GM18511 (cell line): Measurements from ENCODE around the gene CDKN2C.

Experiments used
- ATAC-seq: cut with Tn5 transposase; IDR thresholded peaks from one replicate; pipeline ENCODE4 v1.9.1; 2021; ENCODE audit warnings: mild to moderate bottlenecking, moderate library complexity; ENCODE audit not compliant: unreplicated experiment

Gene CDKN2C

GRCh38 chr1:50964863-50965262 is 5.2 kb upstream of the CDKN2C start:
- no peak for ATAC-seq

- ATAC-seq, result no peak
These were observed 3.1 kb upstream of the CDKN2C start for GRCh38 chr1:50966991-50967390.

GRCh38 chr1:50967416-50968157 is 2.5 kb upstream of the CDKN2C start:
- ATAC-seq, result peak; percentile 16

- peak; percentile 67 for ATAC-seq
These were observed 1.8 kb upstream of the CDKN2C start for GRCh38 chr1:50968158-50968820.

- peak; percentile 26 for ATAC-seq
These were observed 1.0 kb upstream of the CDKN2C start for GRCh38 chr1:50968821-50969610.

GRCh38 chr1:50970509-50970887 is 453 bp downstream of the CDKN2C start:
- ATAC-seq, result no peak

- ATAC-seq, result no peak
These were observed 1.0 kb downstream of the CDKN2C start for GRCh38 chr1:50970931-50971582.

GRCh38 chr1:50971748-50972305 is 1.8 kb downstream of the CDKN2C start:
- no peak for ATAC-seq

- ATAC-seq, result no peak
These were observed 2.7 kb downstream of the CDKN2C start for GRCh38 chr1:50972766-50973165.

- no peak for ATAC-seq
These were observed 3.2 kb downstream of the CDKN2C start for GRCh38 chr1:50973255-50973654.

GRCh38 chr1:50973875-50974617 is 4.0 kb downstream of the CDKN2C start:
- ATAC-seq, result no peak

GRCh38 chr1:50974618-50974935 is 4.5 kb downstream of the CDKN2C start:
- no peak for ATAC-seq

- no peak for ATAC-seq
These were observed 5.4 kb downstream of the CDKN2C start for GRCh38 chr1:50975436-50975835.

GRCh38 chr1:50976111-50976889 is 6.3 kb downstream of the CDKN2C start:
- ATAC-seq, result peak; percentile 14

- peak; percentile 74 for ATAC-seq
These were observed 7.0 kb downstream of the CDKN2C start for GRCh38 chr1:50976890-50977574.

GRCh38 chr1:50977575-50978143 is 7.6 kb downstream of the CDKN2C start:
- peak; percentile 56 for ATAC-seq

- peak; percentile 45 for ATAC-seq
These were observed 8.3 kb downstream of the CDKN2C start for GRCh38 chr1:50978144-50978851.
